OCI-LY1 (cell line): Measurements from ENCODE around the gene ST6GAL1.
"Not testable (repeated sequence)": the region's sequence is repeated elsewhere in the genome, so short reads cannot be mapped to it uniquely, and the experiment has no call there.

Experiments used
- H2AFZ ChIP-seq: fragments of 200-600 bp; sonication (generic), shearing (Covaris generic); 2 replicates; pipeline ENCODE4 v1.6.0; 2014; ENCODE audit warnings: antibody characterized with exemption, mild to moderate bottlenecking, low read length
- H3F3A ChIP-seq: fragments of 200-600 bp; sonication (generic), shearing (Covaris generic); 2 replicates; pipeline ENCODE4 v1.6.0; 2014; ENCODE audit warnings: mild to moderate bottlenecking, antibody characterized with exemption, low read length, moderate library complexity; ENCODE audit not compliant: insufficient read depth
- H3K27ac ChIP-seq: fragments of 200-600 bp; sonication (generic); 2 replicates; pipeline ENCODE4 v1.5.1; 2014; ENCODE audit warnings: low read length, mixed run types, mild to moderate bottlenecking, low read depth; ENCODE audit not compliant: poor library complexity, severe bottlenecking
- H3K27me3 ChIP-seq: fragments of 200-600 bp; sonication (generic); 2 replicates; pipeline ENCODE4 v1.6.0; 2014; ENCODE audit warnings: antibody characterized with exemption, mild to moderate bottlenecking, low read length, moderate library complexity; ENCODE audit not compliant: insufficient read depth
- H3K36me3 ChIP-seq: fragments of 200-600 bp; sonication (generic); 2 replicates; pipeline ENCODE4 v1.6.1; 2014; ENCODE audit warnings: mild to moderate bottlenecking, antibody characterized with exemption, low read length, moderate library complexity, mixed read lengths; ENCODE audit not compliant: insufficient read depth
- H3K4me1 ChIP-seq: fragments of 200-600 bp; sonication (generic); 2 replicates; pipeline ENCODE4 v1.5.1; 2014; ENCODE audit warnings: mild to moderate bottlenecking, low read length, moderate library complexity; ENCODE audit not compliant: insufficient read depth, severe bottlenecking
- H3K4me2 ChIP-seq: fragments of 200-600 bp; sonication (generic), shearing (Covaris generic); 2 replicates; pipeline ENCODE4 v1.6.1; 2014; ENCODE audit warnings: low read length
- H3K4me3 ChIP-seq: fragments of 200-600 bp; sonication (generic); 2 replicates; pipeline ENCODE4 v1.5.1; 2014; ENCODE audit warnings: low read length, low read depth, mild to moderate bottlenecking, mixed read lengths; ENCODE audit not compliant: poor library complexity, severe bottlenecking
- H3K79me2 ChIP-seq: fragments of 200-600 bp; shearing (Covaris generic); 2 replicates; pipeline ENCODE4 v1.6.1; 2016; ENCODE audit warnings: mixed run types, low read length, mixed read lengths; ENCODE audit not compliant: insufficient read depth
- H3K9ac ChIP-seq: fragments of 200-600 bp; sonication (generic), shearing (Covaris generic); 2 replicates; pipeline ENCODE4 v1.6.1; 2014; ENCODE audit warnings: mild to moderate bottlenecking, low read length, mixed read lengths
- H3K9me2 ChIP-seq: fragments of 200-600 bp; sonication (generic), shearing (Covaris generic); 2 replicates; pipeline ENCODE4 v1.6.1; 2014; ENCODE audit warnings: low read depth, mild to moderate bottlenecking, low read length, mixed read lengths
- H3K9me3 ChIP-seq: fragments of 200-600 bp; shearing (Covaris generic); 2 replicates; pipeline ENCODE4 v1.6.1; 2014; ENCODE audit warnings: low read length, mixed read lengths
- H4K20me1 ChIP-seq: fragments of 200-600 bp; sonication (generic), shearing (Covaris generic); 2 replicates; pipeline ENCODE4 v1.6.0; 2016; ENCODE audit warnings: mild to moderate bottlenecking, low read length; ENCODE audit not compliant: insufficient read depth
- CTCF ChIP-seq: fragments of 200-600 bp; sonication (generic), shearing (Covaris generic); IDR thresholded peaks from 2 replicates; pipeline ENCODE4 v1.5.1; 2017; ENCODE audit warnings: mild to moderate bottlenecking, antibody characterized with exemption, low read length, moderate library complexity, mixed read lengths
- EZH2 ChIP-seq: fragments of 200-600 bp; sonication (generic), shearing (Covaris generic); IDR thresholded peaks from 2 replicates; pipeline ENCODE4 v1.8.0; 2017; ENCODE audit warnings: borderline replicate concordance, mixed run types, mild to moderate bottlenecking, antibody characterized with exemption, low read length, moderate library complexity, mixed read lengths

Gene ST6GAL1

GRCh38 chr3:186883686-186884058, 46.7 kb upstream of the ST6GAL1 start:
- TF ChIP-seq EZH2: no peak
- TF ChIP-seq CTCF: no peak
- Histone ChIP-seq H3K36me3 (no peaks in the 10 kb centered on the region), H3K4me2 (no peak overlapping the region)

GRCh38 chr3:186884868-186885267, 45.5 kb upstream of the ST6GAL1 start:
- H4K20me1 ChIP-seq, H3K27ac ChIP-seq, H3K79me2 ChIP-seq, H3K9me3 ChIP-seq, H3K4me1 ChIP-seq, H3K9me2 ChIP-seq, H3F3A ChIP-seq, H3K4me3 ChIP-seq, H3K36me3 ChIP-seq, H3K9ac ChIP-seq, H3K4me2 ChIP-seq, H2AFZ ChIP-seq: not testable (repeated sequence)
- H3K27me3 ChIP-seq: peaks cover 13% of the 10 kb centered on the region; the same call in 1 of the 2 replicates

More at GRCh38 chr3:186883686-186884058, 46.7 kb upstream of the ST6GAL1 start:
- Histone ChIP-seq H3K9me3 (no peaks in the 10 kb centered on the region), H2AFZ (no peak overlapping the region), H3K4me1 (no peaks in the 10 kb centered on the region), H3K79me2 (no peaks in the 10 kb centered on the region), H3K9ac (no peak overlapping the region), H3K27me3 (peaks cover 13% of the 10 kb centered on the region; the same call in 1 of the 2 replicates), H3F3A (no peaks in the 10 kb centered on the region), H3K27ac (no peak overlapping the region), H3K4me3 (no peak overlapping the region), H4K20me1 (no peaks in the 10 kb centered on the region), H3K9me2 (no peaks in the 10 kb centered on the region)

GRCh38 chr3:186886202-186886981, 43.9 kb upstream of the ST6GAL1 start:
- H3K9me3 ChIP-seq: no peaks in the 10 kb centered on the region
- H3K79me2 ChIP-seq: no peaks in the 10 kb centered on the region
- no peaks in the 10 kb centered on the region for H3F3A ChIP-seq
- no peak overlapping the region for H3K27ac ChIP-seq
- no peaks in the 10 kb centered on the region for H3K9me2 ChIP-seq
- peaks cover 13% of the 10 kb centered on the region; the same call in 1 of the 2 replicates for H3K27me3 ChIP-seq
- H3K4me1 ChIP-seq: no peaks in the 10 kb centered on the region
- H2AFZ ChIP-seq: no peak overlapping the region
- H3K36me3 ChIP-seq: no peaks in the 10 kb centered on the region
- no peaks in the 10 kb centered on the region for H4K20me1 ChIP-seq
- TF ChIP-seq EZH2 (no peak), CTCF (no peak)
- H3K9ac ChIP-seq: no peak overlapping the region
- no peak overlapping the region for H3K4me2 ChIP-seq
- no peak overlapping the region for H3K4me3 ChIP-seq

GRCh38 chr3:186887507-186887938, 42.8 kb upstream of the ST6GAL1 start:
- not testable (repeated sequence) for H3F3A ChIP-seq, H3K9me3 ChIP-seq, H2AFZ ChIP-seq, H3K79me2 ChIP-seq, H3K27ac ChIP-seq, H3K36me3 ChIP-seq, H3K4me3 ChIP-seq, H3K4me1 ChIP-seq, H3K9me2 ChIP-seq, H3K4me2 ChIP-seq, H4K20me1 ChIP-seq, H3K9ac ChIP-seq
- H3K27me3 ChIP-seq: peaks cover 13% of the 10 kb centered on the region; the same call in 1 of the 2 replicates
